Measurements from ENCODE around the gene BABAM2. TPM values are rescaled to one million over a fixed set of nuclear protein-coding genes. Genes with fewer than 3 reads are reported as not detected.

The BABAM2 gene
- total and polyA plus RNA-seq, 2 of the 4 experiments (the other 2 are of a cell fraction), result 20.9 to 23.1 TPM

DNA sequence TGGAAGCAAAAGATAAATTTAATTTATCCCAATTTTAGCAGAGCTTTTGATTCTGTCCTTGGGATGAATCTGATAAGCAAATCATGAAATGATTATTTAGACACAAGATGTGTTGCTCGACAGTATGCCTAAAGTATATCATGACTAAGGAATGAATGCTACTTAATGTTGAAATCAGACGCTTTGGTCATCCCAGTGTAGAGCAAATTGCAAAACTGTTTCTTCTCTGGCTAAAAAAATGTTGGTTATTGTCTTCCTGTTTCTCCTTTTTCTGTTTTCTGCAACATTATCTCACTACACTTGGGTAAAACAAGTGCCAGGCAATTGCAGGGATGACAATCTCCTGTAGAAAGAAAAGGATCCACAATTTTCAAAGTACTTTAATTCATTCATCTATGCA is 66.4 kb downstream of the BABAM2 start:
- Histone ChIP-seq H2AFZ (replicated peaks; ENCODE audit: low read length, poor library complexity) (no peak overlapping the region), H3K14ac (replicated peaks; ENCODE audit: low read depth, low read length) (peak overlapping the region; percentile 50; the same call in 1 of the 2 replicates), H3K9ac (ENCODE audit: low read depth, low read length) (no peak overlapping the region), H3K27ac (ENCODE audit: insufficient read depth, low read length) (no peak overlapping the region; the same call in 1 of the 2 replicates), H3K9me1 (ENCODE audit: insufficient read depth, low read length) (peaks cover 3% of the 10 kb centered on the region; the same call in 1 of the 2 replicates), H2BK120ac (ENCODE audit: low read depth, low read length) (peak overlapping the region; percentile 73), H3K36me3 (ENCODE audit: control insufficient read depth, insufficient read depth, low read length) (no peaks in the 10 kb centered on the region), H2AK5ac (ENCODE audit: low read depth, low read length) (no peak overlapping the region), H3K56ac (ENCODE audit: extremely low read depth, insufficient read depth, low read length) (no peak overlapping the region), H4K8ac (ENCODE audit: low read depth in 2 of 2, low read length in 2 of 2) (peak overlapping the region in 1 of 2 experiments; percentile 71; a peak in 2 of 4 replicates), H4K20me1 (ENCODE audit: insufficient read depth, low read length) (no peaks in the 10 kb centered on the region), H2BK15ac (ENCODE audit: low read depth, low read length) (peak overlapping the region; percentile 79; the same call in 1 of the 3 replicates), H2BK20ac (ENCODE audit: low read depth, low read length) (peak overlapping the region; percentile 75; the same call in 1 of the 2 replicates), H3K9me3 (ENCODE audit: control insufficient read depth, insufficient read depth, low read length) (no peaks in the 10 kb centered on the region), H3K18ac (ENCODE audit: low read depth, low read length) (peak overlapping the region; percentile 48; the same call in 1 of the 2 replicates), H4K91ac (ENCODE audit: insufficient read depth, low read depth, low read length) (0 out of 2 replicates have a peak overlapping the region, but pooled peaks have one; percentile 16), H3K79me1 (ENCODE audit: low read depth in 1 of 2, low read length in 2 of 2) (peaks cover 20 to 43% of the 10 kb centered on the region in 2 experiments), H3K4ac (ENCODE audit: low read depth, low read length) (peak overlapping the region; percentile 50; the same call in 1 of the 2 replicates), H3K23ac (ENCODE audit: low read depth, low read length) (0 out of 2 replicates have a peak overlapping the region, but pooled peaks have one; percentile 32), H3K4me3 (ENCODE audit: insufficient read depth, low read depth, low read length) (no peak overlapping the region), H4K5ac (ENCODE audit: low read depth, low read length) (peak overlapping the region; percentile 42; the same call in 1 of the 2 replicates), H3K4me2 (ENCODE audit: low read depth, low read length) (peak overlapping the region; percentile 10; the same call in 1 of the 2 replicates), H2AK9ac (replicated peaks; ENCODE audit: low read depth, low read length, poor library complexity) (no peak overlapping the region), H3K27me3 (ENCODE audit: control insufficient read depth, insufficient read depth, low read length) (no peaks in the 10 kb centered on the region), H3K4me1 (ENCODE audit: control insufficient read depth, insufficient read depth, low read length) (peaks cover 19% of the 10 kb centered on the region), H2BK5ac (ENCODE audit: low read depth, low read length, poor library complexity, severe bottlenecking) (peak overlapping the region; percentile 88)
- no TSS peak for BruUV-seq (replicated peaks)
- ATAC-seq (ENCODE audit: low read depth), result peak; percentile 30
- in situ Hi-C loops (cut with MboI; ENCODE audit: low sequenced_read_pairs), result no loop called here
- 0% methylated on average over 1 of the region's 2 CpGs; no CpG with 5 or more reads in 1 of the 2 experiments for WGBS, 2 experiments (ENCODE audit: extremely low coverage in 2 of 2, insufficient read length in 1 of 2)
- intact Hi-C loops (cut with micrococcal nuclease), result loop anchor here (5.0 to 10.0 kb wide), 3 partner anchors 182 to 270 kb away; partner anchors contain the start of gene MRPL33
- ChIA-PET POLR2A (ENCODE audit: unreplicated experiment) (no interaction called here), CTCF (no interaction called here)
- TF ChIP-seq MXI1 (IDR thresholded peaks at IDR 0.05; ENCODE audit: borderline replicate concordance, low read depth, low read length), result no peak
- peak; percentile 93 for TF ChIP-seq CEBPB (IDR thresholded peaks at IDR 0.05; ENCODE audit: low read depth, low read length)
- dilution Hi-C loops (cut with HindIII; ENCODE audit: low sequenced_read_pairs, unreplicated experiment), result no loop called here
- DNase-seq, result peak; percentile 81
